ENCODE results near the gene NPPA. TPM values are rescaled to one million over a fixed set of nuclear protein-coding genes. Genes with fewer than 3 reads are reported as not detected.

NPPA gene
- total and polyA plus RNA-seq, 2 experiments from 2014 or later: 0.22 TPM; not detected in 1

DNA sequence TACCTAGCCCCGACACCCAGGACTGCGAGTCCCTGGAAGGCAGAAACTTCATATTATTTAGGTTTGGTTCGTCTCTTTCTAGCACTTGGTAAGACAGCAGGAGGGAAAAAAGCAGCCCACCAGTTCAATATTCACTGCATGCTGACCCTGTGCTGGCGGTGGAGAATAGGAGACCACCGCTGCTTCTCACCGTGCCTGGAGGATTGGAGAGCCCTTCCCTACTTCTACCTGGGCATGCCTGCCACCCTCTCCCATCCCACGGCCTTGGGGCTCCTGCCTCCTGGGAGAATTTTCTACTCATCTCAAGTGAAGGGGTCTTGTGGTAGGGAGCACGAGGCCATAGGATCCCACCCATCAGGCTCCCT lies 47.2 kb downstream of the NPPA start:
- Histone ChIP-seq H3K79me2 (peaks cover 24% of the 10 kb centered on the region), H4K20me1 (ENCODE audit: insufficient read depth, poor library complexity, severe bottlenecking) (no peaks in the 10 kb centered on the region), H3K9me2 (replicated peaks; ENCODE audit: insufficient read depth) (no peaks in the 10 kb centered on the region), H3K4me3 (no peak overlapping the region), H3K4me1 (ENCODE audit: insufficient read depth) (peaks cover 17% of the 10 kb centered on the region), H2AFZ (no peak overlapping the region), H3K36me3 (replicated peaks; ENCODE audit: insufficient read depth, low read depth) (no peaks in the 10 kb centered on the region), H3K9me3 (ENCODE audit: low read depth) (no peaks in the 10 kb centered on the region), H3K27ac (no peak overlapping the region), H3K27me3 (no peaks in the 10 kb centered on the region), H3K4me2 (no peak overlapping the region)
- DNase-seq (ENCODE audit: low spot score): no peak
- TF ChIP-seq EZH2phosphoT487 (IDR thresholded peaks at IDR 0.05; ENCODE audit: low read depth, severe bottlenecking, unreplicated experiment): no peak
- TF ChIP-seq EZH2 (IDR thresholded peaks at IDR 0.05; ENCODE audit: borderline replicate concordance): no peak
- TF ChIP-seq CTCF (IDR thresholded peaks at IDR 0.05; ENCODE audit: poor library complexity): no peak
- over 99% methylated on average over 8 of the region's 8 CpGs for WGBS (ENCODE audit: low lambda C conversion rate, missing lambda C conversion rate)

DNA sequence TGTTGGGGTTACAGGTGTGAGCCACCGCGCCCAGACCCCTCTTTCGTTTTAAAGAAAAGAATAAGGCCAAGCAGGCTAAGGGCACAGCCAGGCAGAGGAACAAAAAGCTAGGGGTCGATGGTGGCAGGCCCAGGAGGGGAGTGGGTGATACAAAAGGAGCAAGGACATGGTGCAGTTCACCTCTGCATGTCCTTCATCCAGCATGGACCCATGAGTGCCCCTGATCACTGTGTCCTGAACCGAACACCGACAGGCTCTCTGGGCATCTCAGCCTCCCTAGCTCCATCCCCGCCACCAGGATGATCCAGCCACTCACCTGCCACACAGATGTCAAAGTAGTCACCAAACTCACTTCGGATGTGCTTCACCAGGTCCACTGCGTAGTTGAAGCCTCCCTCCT lies 47.7 kb downstream of the NPPA start:
- Histone ChIP-seq H3K9me2 (replicated peaks; ENCODE audit: insufficient read depth) (no peaks in the 10 kb centered on the region), H2AFZ (no peak overlapping the region), H4K20me1 (ENCODE audit: insufficient read depth, poor library complexity, severe bottlenecking) (no peaks in the 10 kb centered on the region), H3K4me2 (no peak overlapping the region), H3K4me1 (ENCODE audit: insufficient read depth) (peaks cover 17% of the 10 kb centered on the region), H3K36me3 (replicated peaks; ENCODE audit: insufficient read depth, low read depth) (no peaks in the 10 kb centered on the region), H3K27ac (no peak overlapping the region), H3K4me3 (no peak overlapping the region), H3K79me2 (peaks cover 24% of the 10 kb centered on the region), H3K9me3 (ENCODE audit: low read depth) (no peaks in the 10 kb centered on the region), H3K27me3 (no peaks in the 10 kb centered on the region)
- WGBS (ENCODE audit: low lambda C conversion rate, missing lambda C conversion rate): 98% methylated on average over 9 of the region's 9 CpGs
- no peak for DNase-seq (ENCODE audit: low spot score)
- no peak for TF ChIP-seq EZH2 (IDR thresholded peaks at IDR 0.05; ENCODE audit: borderline replicate concordance)
- no peak for TF ChIP-seq EZH2phosphoT487 (IDR thresholded peaks at IDR 0.05; ENCODE audit: low read depth, severe bottlenecking, unreplicated experiment)
- no peak for TF ChIP-seq CTCF (IDR thresholded peaks at IDR 0.05; ENCODE audit: poor library complexity)

DNA sequence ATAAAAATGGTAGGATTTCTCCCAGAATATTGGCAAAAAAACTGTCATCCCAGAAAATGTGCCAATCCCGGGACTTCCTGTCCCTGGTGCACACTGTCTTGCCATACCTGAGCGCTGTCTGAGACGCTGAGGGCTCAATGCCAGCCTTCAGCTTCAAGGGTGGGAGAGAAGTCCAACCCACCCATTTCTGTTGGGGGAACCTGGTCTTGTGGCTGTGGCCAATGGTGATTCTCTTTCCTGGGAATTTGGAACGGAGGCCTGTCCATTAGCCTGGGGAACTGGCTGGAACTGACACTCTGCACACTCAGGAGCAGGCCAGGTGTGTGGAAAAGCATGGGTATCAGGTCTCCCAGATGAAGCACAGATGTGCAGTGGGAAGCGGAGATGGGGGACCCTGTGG lies 48.5 kb downstream of the NPPA start:
- H2AFZ ChIP-seq: no peak overlapping the region
- no peaks in the 10 kb centered on the region for H3K9me3 ChIP-seq (ENCODE audit: low read depth)
- H3K4me3 ChIP-seq: no peak overlapping the region
- no peak overlapping the region for H3K27ac ChIP-seq
- no peaks in the 10 kb centered on the region for H3K36me3 ChIP-seq (replicated peaks; ENCODE audit: insufficient read depth, low read depth)
- 98% methylated on average over 5 of the region's 5 CpGs for WGBS (ENCODE audit: low lambda C conversion rate, missing lambda C conversion rate)
- TF ChIP-seq EZH2 (IDR thresholded peaks at IDR 0.05; ENCODE audit: borderline replicate concordance) (no peak), CTCF (IDR thresholded peaks at IDR 0.05; ENCODE audit: poor library complexity) (no peak), EZH2phosphoT487 (IDR thresholded peaks at IDR 0.05; ENCODE audit: low read depth, severe bottlenecking, unreplicated experiment) (no peak)
- peaks cover 24% of the 10 kb centered on the region for H3K79me2 ChIP-seq
- H3K9me2 ChIP-seq (replicated peaks; ENCODE audit: insufficient read depth): no peaks in the 10 kb centered on the region
- H3K27me3 ChIP-seq: no peaks in the 10 kb centered on the region
- peaks cover 11% of the 10 kb centered on the region for H3K4me1 ChIP-seq (ENCODE audit: insufficient read depth)
- no peak for DNase-seq (ENCODE audit: low spot score)
- no peaks in the 10 kb centered on the region for H4K20me1 ChIP-seq (ENCODE audit: insufficient read depth, poor library complexity, severe bottlenecking)
- H3K4me2 ChIP-seq: no peak overlapping the region

Data from hepatocyte (in vitro differentiated cells).